ENCODE results near the gene FOXL3. TPM values are rescaled to one million over a fixed set of nuclear protein-coding genes. Genes with fewer than 3 reads are reported as not detected.

The FOXL3 gene
- total and polyA plus RNA-seq, 12 donors = not detected

DNA sequence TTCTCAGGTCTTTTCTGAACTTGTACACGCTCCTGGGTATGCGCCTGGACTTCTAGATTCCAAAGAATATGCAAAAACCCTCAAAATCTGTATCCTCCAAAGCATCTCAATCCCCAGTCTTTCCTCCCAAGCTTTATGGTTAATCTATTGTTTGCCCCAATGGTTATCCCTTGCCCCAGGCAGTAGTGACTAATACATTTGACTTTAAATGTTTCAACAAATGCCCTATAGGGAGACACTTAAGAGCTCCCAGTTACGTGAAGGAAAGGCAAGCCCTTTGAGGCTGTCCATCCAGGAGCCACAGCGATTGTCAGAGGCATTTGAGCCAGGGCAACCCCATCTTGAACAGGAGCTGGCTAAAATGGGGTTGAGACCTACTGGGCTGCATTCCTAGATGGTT, 12.7 kb upstream of the FOXL3 start:
- intact Hi-C loops (cut with DNase I) = no loop called here
- Histone ChIP-seq H3K4me1 (replicated peaks in 1 of 2) (no peaks in the 10 kb centered on the region), H3K36me3 (replicated peaks in 1 of 2) (no peaks in the 10 kb centered on the region), H3K27me3 (no peaks in the 10 kb centered on the region), H3K27ac (no peak overlapping the region), H3K4me3 (no peak overlapping the region), H3K9me3 (replicated peaks in 1 of 3) (peaks cover 0 to 8% (median 0%) of the 10 kb centered on the region in 3 donors)
- no peak for TF ChIP-seq POLR2A (IDR thresholded peaks at IDR 0.05)
- TF ChIP-seq, protein P1, sequence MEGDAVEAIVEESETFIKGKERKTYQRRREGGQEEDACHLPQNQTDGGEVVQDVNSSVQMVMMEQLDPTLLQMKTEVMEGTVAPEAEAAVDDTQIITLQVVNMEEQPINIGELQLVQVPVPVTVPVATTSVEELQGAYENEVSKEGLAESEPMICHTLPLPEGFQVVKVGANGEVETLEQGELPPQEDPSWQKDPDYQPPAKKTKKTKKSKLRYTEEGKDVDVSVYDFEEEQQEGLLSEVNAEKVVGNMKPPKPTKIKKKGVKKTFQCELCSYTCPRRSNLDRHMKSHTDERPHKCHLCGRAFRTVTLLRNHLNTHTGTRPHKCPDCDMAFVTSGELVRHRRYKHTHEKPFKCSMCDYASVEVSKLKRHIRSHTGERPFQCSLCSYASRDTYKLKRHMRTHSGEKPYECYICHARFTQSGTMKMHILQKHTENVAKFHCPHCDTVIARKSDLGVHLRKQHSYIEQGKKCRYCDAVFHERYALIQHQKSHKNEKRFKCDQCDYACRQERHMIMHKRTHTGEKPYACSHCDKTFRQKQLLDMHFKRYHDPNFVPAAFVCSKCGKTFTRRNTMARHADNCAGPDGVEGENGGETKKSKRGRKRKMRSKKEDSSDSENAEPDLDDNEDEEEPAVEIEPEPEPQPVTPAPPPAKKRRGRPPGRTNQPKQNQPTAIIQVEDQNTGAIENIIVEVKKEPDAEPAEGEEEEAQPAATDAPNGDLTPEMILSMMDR (IDR thresholded peaks at IDR 0.05) = no peak
- DNase-seq = no peak
- WGBS, 4 donors = 79 to 94% (median 89%) methylated on average over 4 of the region's 4 CpGs

DNA sequence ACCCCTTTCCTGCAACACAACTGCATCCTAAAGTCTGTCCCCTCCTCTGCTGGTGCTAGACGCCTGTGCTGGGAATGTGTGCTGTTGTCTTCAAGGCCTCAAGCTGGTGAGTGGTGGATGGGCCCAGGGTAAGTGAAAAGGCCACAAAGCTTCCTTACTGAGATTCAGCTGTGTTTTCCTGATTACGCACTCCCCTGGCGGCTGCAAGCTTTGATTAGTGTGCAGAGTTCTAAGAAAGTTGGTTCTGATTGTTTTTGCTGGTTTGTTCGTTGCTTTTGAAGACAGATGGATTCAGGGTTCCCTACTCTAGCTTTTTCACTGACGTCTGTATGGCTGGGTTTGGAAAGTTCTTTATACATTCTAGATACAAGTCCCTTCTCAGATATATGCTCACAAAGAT, 11.9 kb upstream of the FOXL3 start:
- TF ChIP-seq, protein P1 (IDR thresholded peaks at IDR 0.05) = no peak
- no peak for TF ChIP-seq POLR2A (IDR thresholded peaks at IDR 0.05)
- no peak overlapping the region for H3K27ac ChIP-seq
- no peaks in the 10 kb centered on the region for H3K36me3 ChIP-seq (replicated peaks in 1 of 2)
- H3K27me3 ChIP-seq = no peaks in the 10 kb centered on the region
- H3K9me3 ChIP-seq (replicated peaks in 1 of 3) = peaks cover 0 to 4% (median 0%) of the 10 kb centered on the region in 3 donors
- no peak overlapping the region for H3K4me3 ChIP-seq
- no peaks in the 10 kb centered on the region for H3K4me1 ChIP-seq (replicated peaks in 1 of 2)
- intact Hi-C loops (cut with DNase I) = no loop called here
- DNase-seq = no peak
- 81 to 87% (median 82%) methylated on average over 5 of the region's 5 CpGs for WGBS, 4 donors

DNA sequence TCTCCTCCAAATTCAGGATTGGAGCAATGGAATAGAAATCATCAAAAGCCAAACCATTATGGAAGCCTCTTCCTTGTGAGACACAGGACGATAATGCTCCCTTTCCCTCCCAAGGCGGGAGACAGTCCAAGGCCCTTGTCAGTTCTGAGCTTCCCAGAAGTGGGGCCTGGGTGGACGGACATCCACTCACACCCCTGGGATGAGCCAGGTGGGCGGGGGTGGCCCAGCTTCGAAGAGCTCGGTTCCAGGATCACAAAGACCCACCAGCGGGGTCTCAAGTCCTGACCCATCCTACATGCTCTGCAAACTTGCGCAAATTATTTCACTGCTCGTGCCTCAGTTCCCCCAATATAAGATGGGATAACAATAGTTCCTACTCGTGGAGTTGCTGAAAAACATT, 10.1 kb upstream of the FOXL3 start:
- DNase-seq = no peak
- Histone ChIP-seq H3K4me3 (no peak overlapping the region), H3K27ac (no peak overlapping the region), H3K36me3 (replicated peaks in 1 of 2) (no peaks in the 10 kb centered on the region), H3K4me1 (replicated peaks in 1 of 2) (no peaks in the 10 kb centered on the region), H3K27me3 (no peaks in the 10 kb centered on the region), H3K9me3 (replicated peaks in 1 of 3) (no peaks in the 10 kb centered on the region)
- TF ChIP-seq POLR2A (IDR thresholded peaks at IDR 0.05) = no peak
- TF ChIP-seq, protein P1 (IDR thresholded peaks at IDR 0.05) = no peak
- 73 to 77% (median 76%) methylated on average over 5 to 10 of the region's 10 CpGs for WGBS, 4 donors
- intact Hi-C loops (cut with DNase I) = no loop called here

DNA sequence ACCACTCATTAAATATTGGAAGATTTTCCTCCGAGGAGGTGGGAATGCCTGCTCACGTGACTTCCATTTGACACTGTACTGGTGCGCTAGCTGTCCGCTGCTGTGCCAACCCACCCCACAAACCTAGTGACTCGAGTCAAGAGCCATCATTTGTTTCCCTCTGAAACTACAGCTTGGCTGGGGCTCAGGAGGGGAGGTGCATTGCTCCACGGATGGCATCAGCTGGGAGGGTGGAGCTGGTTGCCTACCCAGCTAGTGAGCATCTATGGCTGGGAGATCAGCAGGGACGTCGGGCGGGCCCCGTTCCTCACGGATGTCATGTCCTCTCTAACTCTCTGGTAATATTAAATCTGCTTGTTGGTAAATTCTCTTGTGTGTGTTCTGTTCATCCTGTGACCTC, 9.5 kb upstream of the FOXL3 start:
- no peak for DNase-seq
- TF ChIP-seq, protein P1 (IDR thresholded peaks at IDR 0.05) = no peak
- no peak for TF ChIP-seq POLR2A (IDR thresholded peaks at IDR 0.05)
- Histone ChIP-seq H3K36me3 (replicated peaks in 1 of 2) (no peaks in the 10 kb centered on the region), H3K9me3 (replicated peaks in 1 of 3) (no peaks in the 10 kb centered on the region), H3K4me1 (replicated peaks in 1 of 2) (no peaks in the 10 kb centered on the region), H3K4me3 (no peak overlapping the region), H3K27ac (no peak overlapping the region), H3K27me3 (no peaks in the 10 kb centered on the region)
- intact Hi-C loops (cut with DNase I) = no loop called here
- WGBS, 4 donors = 77 to 90% (median 83%) methylated on average over 2 to 11 of the region's 11 CpGs

Measured in adrenal gland (tissue), 12 donors.